CD4-positive, alpha-beta T cell treated with Interleukin-6 at 100 ng/mL for 8 hours (primary cell): ENCODE data around the gene PAK6.

Experiments
- DNase-seq: peaks from one replicate; pipeline ENCODE4 v3.0.0-alpha.2; 2020; ENCODE audit warnings: mixed read lengths, low spot score

Gene PAK6

GRCh38 chr15:40256638-40257235, 17.9 kb downstream of the PAK6 start:
- peak; percentile 12 for DNase-seq

- DNase-seq, result no peak
These were observed 19.0 kb downstream of the PAK6 start for GRCh38 chr15:40257656-40258450.

GRCh38 chr15:40258544-40258943, 19.7 kb downstream of the PAK6 start:
- DNase-seq, result no peak

- DNase-seq, result no peak
These were observed 20.2 kb downstream of the PAK6 start for GRCh38 chr15:40259021-40259420.

GRCh38 chr15:40263024-40263754, 24.3 kb downstream of the PAK6 start:
- DNase-seq, result no peak

- DNase-seq, result no peak
These were observed 25.7 kb downstream of the PAK6 start for GRCh38 chr15:40264321-40265153.

GRCh38 chr15:40265355-40265754, 26.5 kb downstream of the PAK6 start:
- DNase-seq, result no peak

GRCh38 chr15:40265875-40266274, 27.0 kb downstream of the PAK6 start:
- no peak for DNase-seq

GRCh38 chr15:40266828-40267304, 28.0 kb downstream of the PAK6 start:
- no peak for DNase-seq

GRCh38 chr15:40267670-40268069, 28.8 kb downstream of the PAK6 start:
- no peak for DNase-seq

- no peak for DNase-seq
These were observed 30.7 kb downstream of the PAK6 start for GRCh38 chr15:40269604-40270003.

- DNase-seq, result no peak
These were observed 31.6 kb downstream of the PAK6 start for GRCh38 chr15:40270246-40270995.

- no peak for DNase-seq
These were observed 33.0 kb downstream of the PAK6 start for GRCh38 chr15:40271685-40272484.

GRCh38 chr15:40272485-40273056, 33.7 kb downstream of the PAK6 start:
- no peak for DNase-seq

GRCh38 chr15:40273428-40273827, 34.6 kb downstream of the PAK6 start:
- no peak for DNase-seq

- DNase-seq, result peak; percentile 83
These were observed 35.7 kb downstream of the PAK6 start for GRCh38 chr15:40274350-40275274.

- no peak for DNase-seq
These were observed 36.7 kb downstream of the PAK6 start for GRCh38 chr15:40275523-40275922.

GRCh38 chr15:40275954-40276353, 37.1 kb downstream of the PAK6 start:
- no peak for DNase-seq

GRCh38 chr15:40276927-40277326, 38.1 kb downstream of the PAK6 start:
- no peak for DNase-seq
